GM04503 (cell line): ENCODE results near the gene SLC49A3.
"Not testable (repeated sequence)": the region's sequence is repeated elsewhere in the genome, so short reads cannot be mapped to it uniquely, and the experiment has no call there.

Experiments
- DNase-seq: peaks from one replicate; pipeline ENCODE4 v3.0.0-alpha.2; 2012; ENCODE audit warnings: low read depth

SLC49A3 gene

GRCh38 chr4:654503-654845 is 34.5 kb downstream of the SLC49A3 start:
- no peak for DNase-seq

- DNase-seq, result no peak
Observed at GRCh38 chr4:653831-654502, 35.0 kb downstream of the SLC49A3 start.

- no peak for DNase-seq
Observed at GRCh38 chr4:653080-653821, 35.7 kb downstream of the SLC49A3 start.

- no peak for DNase-seq
Observed at GRCh38 chr4:651884-652642, 36.9 kb downstream of the SLC49A3 start.

GRCh38 chr4:650951-651883 is 37.7 kb downstream of the SLC49A3 start:
- no peak for DNase-seq

GRCh38 chr4:650461-650860 is 38.5 kb downstream of the SLC49A3 start:
- DNase-seq, result no peak

GRCh38 chr4:649751-650310 is 39.1 kb downstream of the SLC49A3 start:
- no peak for DNase-seq

GRCh38 chr4:649293-649625 is 39.7 kb downstream of the SLC49A3 start:
- DNase-seq, result no peak

GRCh38 chr4:648579-649292 is 40.2 kb downstream of the SLC49A3 start:
- no peak for DNase-seq

- DNase-seq, result no peak
Observed at GRCh38 chr4:647481-647880, 41.5 kb downstream of the SLC49A3 start.

- DNase-seq, result no peak
Observed at GRCh38 chr4:646460-646859, 42.5 kb downstream of the SLC49A3 start.

- DNase-seq, result not testable (repeated sequence)
Observed at GRCh38 chr4:642366-642765, 46.6 kb downstream of the SLC49A3 start.

- DNase-seq, result no peak
Observed at GRCh38 chr4:637536-638280, 51.2 kb downstream of the SLC49A3 start.

- no peak for DNase-seq
Observed at GRCh38 chr4:636628-637159, 52.3 kb downstream of the SLC49A3 start.

- no peak for DNase-seq
Observed at GRCh38 chr4:635851-636627, 52.9 kb downstream of the SLC49A3 start.

- not testable (repeated sequence) for DNase-seq
Observed at GRCh38 chr4:635066-635835, 53.7 kb downstream of the SLC49A3 start.

- DNase-seq, result no peak
Observed at GRCh38 chr4:634599-634985, 54.4 kb downstream of the SLC49A3 start.

- DNase-seq, result no peak
Observed at GRCh38 chr4:633976-634598, 54.9 kb downstream of the SLC49A3 start.
